GM18517 (cell line): ENCODE data around the gene BRAF.
"Not testable (repeated sequence)": the region's sequence is repeated elsewhere in the genome, so short reads cannot be mapped to it uniquely, and the experiment has no call there.

ENCODE experiments used
- ATAC-seq: cut with Tn5 transposase; IDR thresholded peaks from one replicate; pipeline ENCODE4 v1.9.1; 2021; ENCODE audit warnings: mild to moderate bottlenecking, moderate library complexity; ENCODE audit not compliant: unreplicated experiment

The BRAF gene

DNA sequence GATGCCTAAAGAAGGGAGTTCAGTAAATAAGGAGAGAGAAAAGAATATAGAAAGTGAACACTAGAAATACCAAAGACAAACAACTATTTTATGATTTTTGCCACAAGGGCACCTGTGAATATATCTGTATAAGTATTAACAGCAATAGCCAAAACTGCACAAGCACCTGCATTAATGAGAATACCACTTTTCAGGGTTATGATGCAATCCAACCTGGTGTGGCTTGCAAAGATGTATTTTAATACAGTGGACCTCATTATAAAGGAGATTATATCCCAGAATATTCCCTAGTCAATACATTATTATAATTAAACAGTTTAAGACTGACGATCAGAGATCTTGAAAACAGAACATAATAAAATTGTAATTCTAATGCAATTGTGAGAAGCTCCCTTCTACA is 4.0 kb downstream of the BRAF start:
- no peak for ATAC-seq

DNA sequence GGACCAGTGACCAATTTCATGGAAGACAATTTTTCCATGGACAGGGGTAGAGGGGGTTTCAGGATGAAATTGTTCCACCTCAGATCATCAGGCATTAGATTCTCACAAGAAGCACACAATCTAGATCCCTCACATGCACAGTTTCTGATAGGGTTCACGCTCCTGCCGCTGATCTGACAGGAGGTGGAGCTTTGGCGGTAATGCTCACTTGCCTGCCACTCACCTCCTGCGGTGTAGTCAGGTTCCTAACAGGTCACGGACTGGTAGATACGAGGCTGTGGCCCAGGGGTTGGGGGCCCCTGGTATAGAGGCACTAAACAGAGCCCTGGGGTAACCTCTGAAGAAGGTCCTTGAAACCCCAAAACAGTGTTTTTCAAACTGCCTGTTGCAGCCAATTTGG is 6.5 kb downstream of the BRAF start:
- no peak for ATAC-seq

DNA sequence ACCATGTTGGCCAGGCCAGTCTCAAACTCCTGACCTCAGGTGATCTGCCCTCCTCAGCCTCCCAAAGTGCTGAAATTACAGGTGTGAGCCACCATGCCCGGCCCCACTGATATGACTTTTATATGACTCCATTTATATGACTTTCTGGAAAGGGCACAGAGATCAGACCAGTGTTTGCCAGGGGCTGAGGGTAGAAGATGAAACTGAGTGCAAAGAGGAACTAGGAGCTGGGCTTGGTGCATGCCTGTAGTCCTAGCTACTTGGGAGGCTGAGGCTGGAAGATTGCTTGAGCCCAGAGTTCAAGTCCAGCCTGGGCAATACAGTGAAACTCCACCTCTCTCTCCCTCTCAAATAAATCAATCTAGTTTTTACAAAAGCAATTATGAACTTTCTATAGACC is 7.5 kb downstream of the BRAF start:
- no peak for ATAC-seq

DNA sequence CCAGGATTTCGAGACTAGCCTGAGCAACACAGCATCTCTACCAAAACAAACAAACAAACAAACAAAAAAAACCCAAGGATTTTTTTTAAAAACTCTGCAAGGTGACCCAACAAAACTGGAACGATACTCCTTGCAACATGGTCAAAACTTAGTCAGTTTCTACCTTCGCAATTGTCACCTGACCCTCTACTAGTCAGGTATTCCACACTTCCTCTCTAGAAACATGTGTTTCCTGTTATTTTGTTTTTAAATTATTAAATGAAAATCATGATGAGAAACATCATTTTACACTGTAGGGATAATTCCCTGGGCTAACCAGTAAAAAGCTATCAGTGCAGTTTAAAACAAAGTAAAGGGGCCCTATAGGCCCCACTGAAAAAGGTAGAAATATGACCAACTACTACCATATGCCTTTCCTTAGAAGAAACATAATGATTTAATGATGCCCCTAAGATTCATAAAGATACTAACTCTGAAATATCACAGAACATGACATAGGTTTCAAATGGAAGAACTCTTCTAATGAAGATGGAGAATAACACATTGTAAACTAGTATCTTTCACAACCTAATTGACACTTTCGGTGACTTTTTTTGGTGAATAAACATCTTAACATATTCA is 8.7 kb downstream of the BRAF start:
- ATAC-seq: no peak

DNA sequence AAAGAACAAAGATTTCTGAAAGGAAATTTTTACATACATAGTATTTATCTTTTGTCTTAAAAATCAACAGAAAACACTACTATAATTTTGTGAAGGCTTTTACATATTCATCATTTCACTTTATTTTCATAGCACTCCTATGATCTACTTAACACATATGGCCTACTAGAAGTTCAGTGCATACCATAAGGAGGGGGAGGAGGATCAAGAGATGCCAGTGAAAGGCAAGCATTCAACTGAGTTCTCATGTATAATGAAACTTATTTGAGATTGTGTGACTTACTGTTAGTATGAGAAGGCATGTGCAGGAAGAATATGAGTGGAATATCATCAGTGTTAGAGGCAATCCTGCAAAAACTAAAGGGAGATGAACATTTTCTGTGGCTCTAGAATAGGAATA is 10.6 kb downstream of the BRAF start:
- ATAC-seq: no peak

DNA sequence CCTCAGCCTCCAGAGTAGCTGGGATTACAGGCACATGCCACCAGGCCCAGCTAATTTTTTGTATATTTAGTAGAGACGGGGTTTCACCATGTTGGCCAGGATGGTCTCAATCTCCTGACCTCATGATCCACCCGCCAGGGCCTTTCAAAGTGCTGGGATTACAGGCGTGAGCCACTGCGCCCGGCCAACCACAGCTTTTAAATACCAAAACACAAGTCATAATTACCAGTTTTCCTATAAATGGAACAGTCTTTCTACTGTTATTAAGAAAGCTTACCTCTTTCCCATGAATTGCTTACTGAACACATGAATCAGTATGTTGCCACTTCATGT is 11.2 kb downstream of the BRAF start:
- ATAC-seq: not testable (repeated sequence)

DNA sequence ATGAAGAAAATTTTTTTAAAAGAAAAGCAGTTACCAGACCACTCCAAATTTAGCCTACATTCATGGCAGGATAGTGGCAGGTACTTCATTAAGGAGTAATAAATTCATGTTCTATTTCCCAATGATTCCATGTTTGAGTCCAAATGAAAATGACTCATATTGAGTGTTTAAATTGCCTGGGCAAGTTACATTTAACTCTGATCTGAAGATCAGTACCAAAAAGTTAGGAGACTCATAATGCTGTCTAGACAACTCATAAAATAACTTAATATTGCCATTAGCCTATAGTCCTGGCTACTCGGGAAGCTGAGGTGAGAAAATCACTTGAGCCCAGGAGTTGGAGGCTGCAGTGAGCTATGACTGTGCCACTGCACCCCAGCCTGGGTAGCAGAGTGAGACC is 13.0 kb downstream of the BRAF start:
- no peak for ATAC-seq

DNA sequence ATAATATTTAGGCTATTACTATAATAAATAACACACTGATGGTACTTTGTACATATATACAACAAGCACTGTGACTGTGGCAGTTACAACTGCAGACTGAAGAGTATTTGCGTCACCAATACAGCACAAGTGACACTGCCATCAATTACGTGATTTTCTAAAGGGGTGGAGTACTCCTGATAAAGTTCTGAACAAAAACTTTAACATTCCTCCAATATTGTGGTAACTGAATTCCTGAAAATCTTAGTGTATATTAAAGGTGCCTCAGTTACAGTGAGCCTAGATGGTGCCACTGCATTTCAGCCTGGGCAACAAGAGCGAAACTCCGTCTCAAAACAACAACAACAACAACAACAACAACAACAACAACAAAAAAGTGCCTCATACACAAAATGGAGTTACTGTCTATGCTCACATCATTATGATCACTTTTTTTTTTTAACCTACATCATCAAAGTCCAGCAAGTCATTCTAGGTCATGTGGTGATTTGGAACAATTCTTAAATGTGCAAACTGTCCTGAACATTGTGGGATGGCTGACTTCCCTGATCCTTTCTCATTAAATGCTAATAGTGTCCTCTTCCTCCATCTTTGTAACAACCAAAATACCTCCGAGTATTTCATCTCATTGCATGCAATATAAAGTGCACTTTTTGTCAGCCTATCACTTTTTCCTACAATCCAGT is 15.1 kb downstream of the BRAF start:
- ATAC-seq: no peak

DNA sequence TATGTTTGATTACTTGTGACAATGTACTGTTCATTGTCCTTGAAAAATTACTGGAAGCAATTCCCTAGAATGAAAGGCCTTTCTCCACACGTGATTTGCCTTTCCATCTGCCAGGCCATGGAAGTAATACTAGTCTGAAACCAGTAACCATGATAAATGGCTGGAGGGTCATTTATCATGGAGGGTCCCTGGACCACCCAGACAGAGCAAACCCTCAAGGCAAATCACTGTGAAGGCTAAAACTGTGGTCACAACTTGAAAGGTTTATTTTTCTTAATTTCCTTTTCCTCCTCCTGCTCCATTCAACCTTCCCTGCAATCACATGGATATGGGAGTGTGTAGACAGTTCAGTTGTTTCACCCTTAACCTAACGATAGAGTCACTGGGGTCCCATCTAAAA is 16.4 kb downstream of the BRAF start:
- no peak for ATAC-seq

DNA sequence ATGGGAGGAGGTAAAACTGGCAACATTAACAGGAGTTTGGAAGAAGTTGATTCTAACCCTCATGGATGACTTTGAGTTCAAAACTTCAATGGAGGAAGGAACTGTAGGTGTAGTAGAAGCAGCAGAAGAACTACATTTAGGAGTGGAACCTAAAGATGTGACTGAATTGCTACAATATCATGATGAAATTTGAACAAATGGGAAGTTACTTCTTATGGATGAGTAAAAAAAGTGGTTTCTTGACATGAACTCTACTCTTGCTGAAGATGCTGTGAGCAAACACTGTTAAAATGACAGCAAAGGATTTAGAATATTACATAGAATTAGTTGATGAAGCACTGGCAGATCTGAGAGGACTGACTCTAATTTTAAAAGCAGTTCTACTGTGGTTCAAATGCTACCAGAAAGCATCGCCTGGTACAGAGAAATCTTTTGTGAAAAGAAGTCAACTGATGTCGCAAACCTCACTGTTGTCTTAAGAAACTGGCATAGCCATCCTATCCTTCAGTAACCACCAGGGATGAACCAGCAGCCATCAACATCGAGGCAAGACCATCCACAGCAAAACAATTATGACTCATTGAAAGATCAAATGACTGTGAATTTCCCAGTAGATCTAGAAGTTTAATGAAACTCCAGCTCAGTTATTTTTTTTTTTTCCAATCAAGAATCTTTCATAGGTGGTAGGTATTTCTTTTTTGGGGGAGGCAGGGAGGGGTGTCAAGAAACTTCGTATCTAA is 20.8 kb downstream of the BRAF start:
- ATAC-seq: no peak

DNA sequence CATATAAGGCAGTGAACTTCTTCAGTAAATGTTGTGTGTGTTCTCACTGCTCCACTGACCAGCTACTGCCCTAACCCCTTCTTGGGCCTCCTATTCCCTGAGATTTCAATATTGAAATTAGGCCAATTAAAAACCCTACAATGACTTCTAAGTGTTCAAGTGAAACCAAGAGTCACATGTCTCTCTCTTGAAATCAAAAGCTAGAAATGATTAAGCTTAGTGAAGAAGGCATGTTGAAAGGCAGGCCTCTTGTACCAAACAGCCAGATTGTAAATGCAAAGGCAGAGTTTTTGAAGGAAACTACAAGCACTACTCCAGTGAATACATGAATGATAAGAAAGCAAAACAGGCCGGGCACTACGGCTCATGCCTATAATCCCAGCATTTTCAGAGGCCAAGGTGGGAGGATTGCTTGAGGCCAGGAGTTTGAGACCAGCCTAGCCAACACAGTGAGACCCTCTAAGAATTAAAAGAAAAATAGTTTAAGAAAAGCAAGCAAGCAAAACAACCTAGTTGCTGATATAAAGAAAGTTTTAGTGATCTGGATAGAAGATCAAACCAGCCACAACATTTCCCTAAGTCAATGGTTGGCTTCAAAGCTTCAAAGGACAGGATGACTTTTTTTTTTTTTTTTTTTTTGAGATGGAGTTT is 22.3 kb downstream of the BRAF start:
- ATAC-seq: peak; percentile 77

DNA sequence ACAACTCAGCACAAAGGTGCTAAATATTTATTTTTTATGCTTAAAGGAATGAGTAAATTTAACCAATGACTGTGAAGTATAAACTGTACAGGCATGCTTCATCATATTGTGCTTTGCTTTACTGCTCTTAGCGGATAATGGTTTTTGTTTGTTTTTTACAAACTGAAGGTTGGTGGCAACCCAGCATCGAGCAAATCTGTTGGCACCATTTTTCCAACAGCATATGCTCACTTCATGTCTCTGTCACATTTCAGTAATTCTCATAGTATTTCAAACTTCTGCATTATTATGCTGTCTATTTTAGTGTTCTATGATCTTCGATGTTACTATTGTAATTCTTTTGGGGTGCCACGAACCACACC is 22.8 kb downstream of the BRAF start:
- ATAC-seq: peak; percentile 7

DNA sequence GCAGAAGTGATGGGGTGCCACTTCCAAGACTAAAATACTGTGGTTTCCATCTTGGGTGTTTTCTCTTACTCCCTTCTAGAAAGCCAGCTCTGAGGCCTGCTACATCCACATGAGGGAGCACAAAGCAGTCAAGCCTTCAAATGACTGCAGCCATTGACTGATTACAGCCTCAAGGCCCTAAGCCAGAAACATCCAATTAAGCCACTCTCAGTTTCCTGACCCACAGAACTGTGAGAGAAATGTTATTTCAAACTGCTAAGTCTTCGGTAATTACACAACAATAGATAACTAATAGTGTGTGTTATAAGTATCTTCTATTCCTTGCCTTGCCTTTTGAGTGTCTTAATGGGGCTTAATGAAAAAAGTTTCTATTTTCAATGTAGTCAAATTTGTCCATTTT is 24.8 kb downstream of the BRAF start:
- no peak for ATAC-seq

DNA sequence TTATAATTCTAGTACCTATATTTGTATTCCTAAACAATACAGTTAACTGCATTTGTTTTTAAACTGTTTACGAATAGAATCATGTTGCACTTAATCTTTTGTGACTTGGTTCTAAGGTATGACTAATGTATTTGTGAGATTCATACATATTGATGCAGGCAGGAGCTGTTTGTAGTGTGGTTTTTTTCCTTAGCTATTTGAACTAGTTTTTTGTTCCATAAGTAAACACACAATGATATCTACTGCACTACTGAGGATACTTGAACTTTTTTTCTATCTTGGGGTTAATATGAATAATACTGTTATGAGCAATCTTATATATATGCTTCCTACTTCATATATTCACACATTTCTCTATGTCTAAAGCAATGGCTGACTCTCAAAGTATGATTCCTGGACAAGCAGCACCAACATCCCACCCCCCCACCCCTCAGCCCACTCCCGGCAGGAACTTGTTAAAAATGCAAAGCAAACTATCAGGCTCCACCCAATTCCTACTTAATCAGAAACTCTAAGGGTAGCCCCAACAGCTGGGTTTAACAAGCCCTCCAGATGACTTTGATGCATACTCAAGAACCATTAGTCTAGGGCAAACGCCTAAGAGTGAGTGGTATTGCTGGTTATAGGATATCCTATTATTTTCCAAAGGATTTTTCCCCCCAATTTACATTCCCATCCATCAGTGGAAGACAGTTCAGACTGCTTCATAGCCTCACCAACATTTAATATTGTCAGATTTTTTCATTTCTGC is 25.8 kb downstream of the BRAF start:
- ATAC-seq: no peak

DNA sequence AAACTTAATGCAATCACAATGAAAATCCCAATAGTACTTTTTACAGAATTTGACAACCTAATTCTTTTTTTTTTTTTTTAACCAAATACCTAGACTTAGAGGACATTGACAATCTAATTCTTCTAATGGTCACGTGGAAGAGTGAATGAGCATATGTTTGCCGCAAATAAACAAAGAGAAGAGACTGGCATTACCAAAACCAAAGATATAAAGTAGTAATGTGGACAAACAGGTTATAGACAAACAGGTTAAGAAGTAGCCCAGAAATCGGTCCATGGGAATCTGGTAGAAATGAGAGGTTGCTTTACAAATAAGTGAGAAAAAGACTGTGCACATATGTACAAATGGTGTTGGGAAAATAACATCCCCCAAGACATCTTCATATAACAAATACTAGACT is 27.7 kb downstream of the BRAF start:
- no peak for ATAC-seq

DNA sequence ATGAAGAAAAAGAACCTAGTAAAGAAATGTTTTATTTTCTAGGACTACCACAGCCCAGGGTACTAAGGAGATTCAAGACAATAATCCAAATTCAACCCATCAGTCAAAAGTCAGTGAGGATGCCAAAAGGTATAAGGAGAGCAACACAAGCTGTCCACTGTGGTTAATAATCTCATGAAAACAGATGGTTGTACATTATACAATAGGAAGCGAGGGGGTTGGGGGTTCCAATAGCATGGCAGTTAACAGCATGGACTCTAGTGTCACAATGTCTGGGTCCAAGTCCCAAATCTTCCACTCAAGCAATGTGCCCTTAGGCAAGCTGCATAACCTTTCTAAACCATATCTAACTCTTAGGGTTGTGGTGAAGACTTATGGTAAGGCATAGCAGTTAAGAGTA is 35.1 kb downstream of the BRAF start:
- ATAC-seq: no peak

DNA sequence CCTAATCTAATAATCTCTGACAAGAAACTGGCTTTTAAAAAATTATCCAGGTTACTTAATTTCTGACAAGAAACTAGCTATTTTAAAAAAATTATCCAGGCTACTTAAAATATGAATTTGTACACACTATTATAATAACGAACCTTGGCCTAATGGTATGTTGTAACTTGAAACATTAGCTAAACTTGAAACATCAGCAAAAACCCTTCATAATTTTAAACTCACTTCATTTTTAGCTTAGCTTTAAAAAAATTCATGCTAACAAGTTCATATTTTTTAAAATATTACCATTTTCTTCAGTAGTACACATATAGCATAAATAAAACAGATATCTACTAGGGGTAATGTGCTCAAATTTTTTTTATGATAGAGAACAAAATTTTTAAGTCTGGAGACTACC is 35.6 kb downstream of the BRAF start:
- no peak for ATAC-seq

DNA sequence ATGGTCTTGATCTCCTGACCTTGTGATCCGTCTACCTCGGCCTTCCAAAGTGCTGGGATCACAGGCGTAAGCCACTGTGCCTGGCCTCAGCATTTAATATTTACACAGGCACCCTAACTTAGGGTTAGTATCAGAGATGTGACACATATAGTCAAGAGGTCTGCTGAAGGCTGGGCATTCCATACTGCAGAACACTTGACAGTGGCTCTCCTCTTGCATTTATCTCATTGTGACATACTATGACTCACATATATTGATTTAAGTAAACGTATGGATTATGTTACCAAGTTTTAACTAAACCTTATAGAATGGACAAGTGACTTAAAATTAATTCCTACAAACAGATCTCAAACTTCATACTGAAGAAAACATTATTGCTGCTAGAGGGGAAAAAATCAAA is 36.6 kb downstream of the BRAF start:
- ATAC-seq: no peak

DNA sequence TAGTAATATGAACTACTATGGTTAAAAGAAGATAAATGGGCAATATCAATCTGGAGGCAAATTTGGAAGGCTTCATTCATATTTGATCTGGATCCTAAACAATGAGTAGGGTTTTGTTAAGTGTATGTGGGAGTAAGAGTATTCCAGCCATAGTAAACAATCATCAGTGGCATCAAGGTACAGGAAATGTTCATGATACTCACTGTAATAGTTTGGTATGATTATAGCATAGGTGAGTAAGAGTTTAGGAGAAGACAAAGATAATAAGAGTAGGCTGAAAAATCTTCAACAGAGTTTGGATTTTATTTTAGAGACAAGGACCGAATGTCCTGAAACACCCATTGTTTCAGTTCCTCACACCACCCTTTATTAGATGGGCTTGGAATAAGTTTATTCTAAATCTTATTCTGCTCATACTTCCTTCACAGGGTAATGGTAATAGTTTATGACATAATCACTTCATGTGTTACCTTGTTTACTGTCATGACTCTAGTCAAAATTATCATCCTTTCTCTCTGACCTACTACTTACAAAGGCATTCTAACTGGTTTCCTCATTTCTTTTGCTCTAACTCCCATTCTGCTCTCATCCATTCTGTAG is 38.9 kb downstream of the BRAF start:
- ATAC-seq: no peak

DNA sequence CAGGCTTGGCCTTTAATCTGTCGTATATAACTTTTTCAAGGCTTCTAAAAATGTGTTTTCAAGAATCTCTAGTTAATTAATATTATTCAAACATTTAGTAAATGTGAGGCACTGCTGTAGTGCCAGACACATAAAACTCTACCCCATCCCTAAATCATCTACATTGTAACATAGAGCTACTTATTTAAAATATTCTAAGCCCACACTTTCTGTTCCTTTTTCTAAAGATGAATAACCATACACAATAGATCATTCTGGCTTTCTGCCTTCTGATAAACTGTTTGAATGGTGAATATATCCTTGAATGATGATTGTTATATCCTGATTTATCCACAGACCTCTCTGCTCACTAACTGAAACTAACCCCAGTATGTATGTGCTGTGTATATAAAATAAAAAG is 41.4 kb downstream of the BRAF start:
- no peak for ATAC-seq

DNA sequence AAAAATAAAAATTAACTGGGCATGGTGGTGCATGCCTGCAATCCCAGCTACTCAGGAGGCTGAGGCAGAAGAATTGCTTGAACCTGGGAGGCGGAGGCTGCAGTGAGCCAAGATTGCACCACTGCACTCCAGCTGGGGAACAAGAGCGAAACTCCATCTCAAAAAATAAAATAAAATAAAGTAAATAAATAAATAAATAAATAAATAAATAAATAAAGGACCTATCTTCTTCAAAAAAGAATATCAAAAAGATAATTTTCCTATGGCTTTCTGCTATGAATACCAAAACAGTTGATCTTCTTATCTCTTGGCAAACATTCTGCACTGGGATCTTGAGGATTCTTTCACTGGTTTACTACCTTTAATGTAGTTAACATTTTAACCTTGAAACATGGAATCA is 41.9 kb downstream of the BRAF start:
- ATAC-seq: not testable (repeated sequence)
